AG10803 (cell line): ENCODE results near the gene SMYD3.

ENCODE experiments used
- DNase-seq: peaks from one replicate; pipeline ENCODE4 v3.0.0; 2010; ENCODE audit warnings: low read depth
- H3K4me3 ChIP-seq: 2 replicates; pipeline ENCODE4 v1.5.1; 2011; ENCODE audit warnings: mild to moderate bottlenecking, low read length, control low read depth
- TF ChIP-seq, protein P1 (sequence below): conservative IDR thresholded peaks from 2 replicates; pipeline ENCODE4 v1.5.1; 2011; ENCODE audit warnings: mild to moderate bottlenecking, low read length, control low read depth, inconsistent platforms

SMYD3 gene

DNA sequence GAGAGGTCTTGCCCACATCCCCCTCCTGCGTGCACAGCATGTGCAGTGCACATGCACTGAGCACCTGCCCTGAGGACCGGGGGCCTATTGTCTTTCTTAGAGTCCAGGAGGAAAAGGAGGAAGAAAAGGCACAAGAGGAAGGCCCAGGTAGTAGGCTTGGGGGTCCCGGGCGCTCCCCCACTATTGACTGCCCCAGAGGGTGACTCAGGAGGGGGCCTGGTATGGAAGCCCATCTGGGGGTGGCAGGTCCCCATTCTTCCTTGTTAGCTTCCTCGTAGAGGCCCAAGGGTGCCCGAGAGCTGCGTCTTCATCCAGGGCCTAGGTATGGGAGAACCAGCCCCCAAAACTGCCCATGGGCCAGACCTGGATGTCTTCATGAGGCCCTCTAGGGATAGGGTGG, 4.1 kb upstream of the SMYD3 start:
- TF ChIP-seq, protein P1, sequence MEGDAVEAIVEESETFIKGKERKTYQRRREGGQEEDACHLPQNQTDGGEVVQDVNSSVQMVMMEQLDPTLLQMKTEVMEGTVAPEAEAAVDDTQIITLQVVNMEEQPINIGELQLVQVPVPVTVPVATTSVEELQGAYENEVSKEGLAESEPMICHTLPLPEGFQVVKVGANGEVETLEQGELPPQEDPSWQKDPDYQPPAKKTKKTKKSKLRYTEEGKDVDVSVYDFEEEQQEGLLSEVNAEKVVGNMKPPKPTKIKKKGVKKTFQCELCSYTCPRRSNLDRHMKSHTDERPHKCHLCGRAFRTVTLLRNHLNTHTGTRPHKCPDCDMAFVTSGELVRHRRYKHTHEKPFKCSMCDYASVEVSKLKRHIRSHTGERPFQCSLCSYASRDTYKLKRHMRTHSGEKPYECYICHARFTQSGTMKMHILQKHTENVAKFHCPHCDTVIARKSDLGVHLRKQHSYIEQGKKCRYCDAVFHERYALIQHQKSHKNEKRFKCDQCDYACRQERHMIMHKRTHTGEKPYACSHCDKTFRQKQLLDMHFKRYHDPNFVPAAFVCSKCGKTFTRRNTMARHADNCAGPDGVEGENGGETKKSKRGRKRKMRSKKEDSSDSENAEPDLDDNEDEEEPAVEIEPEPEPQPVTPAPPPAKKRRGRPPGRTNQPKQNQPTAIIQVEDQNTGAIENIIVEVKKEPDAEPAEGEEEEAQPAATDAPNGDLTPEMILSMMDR = no peak
- DNase-seq = no peak
- no peak overlapping the region for H3K4me3 ChIP-seq

DNA sequence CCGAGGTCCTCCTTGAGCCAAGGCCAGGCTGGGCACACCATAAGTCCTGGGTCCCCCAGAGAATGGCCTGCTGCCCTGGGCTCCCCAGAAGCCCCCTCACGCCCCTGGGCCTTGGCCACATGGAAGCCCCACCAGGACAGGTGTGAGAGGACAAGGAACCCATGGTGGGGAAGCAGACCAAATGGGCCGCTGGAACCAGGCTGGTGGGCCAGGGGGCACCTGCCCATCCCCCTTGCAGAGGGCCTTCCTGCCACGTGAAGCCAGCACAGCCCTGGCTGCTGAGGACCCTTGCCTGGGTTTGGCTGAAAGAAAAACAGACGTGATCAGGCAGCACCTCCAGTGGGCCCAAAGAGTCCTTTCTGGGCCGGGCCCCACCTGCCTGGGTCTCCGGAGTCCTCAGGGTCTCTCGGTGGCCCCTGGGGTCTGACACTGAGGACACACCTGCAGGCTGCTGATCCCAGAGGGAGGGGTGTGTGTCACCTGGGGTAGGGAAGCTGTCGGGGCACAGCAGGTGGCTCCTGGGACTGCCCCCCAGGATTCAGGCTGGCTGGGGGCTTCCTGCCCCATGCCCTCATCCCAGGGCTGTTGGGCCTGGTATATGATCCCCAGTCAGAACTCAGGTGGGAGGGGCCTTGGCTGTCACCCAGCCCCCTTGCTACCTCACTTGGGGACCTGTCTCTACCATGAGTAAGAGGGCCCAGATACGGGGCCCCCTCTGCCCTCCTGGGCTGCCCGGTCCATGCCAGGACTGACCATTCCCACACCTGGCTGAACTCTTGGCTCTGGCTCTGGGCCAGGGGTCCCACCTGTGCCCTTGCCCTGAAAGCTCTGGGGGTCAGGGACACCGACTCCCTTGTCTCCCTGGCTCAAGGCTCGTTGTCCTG, 3.3 kb upstream of the SMYD3 start:
- no peak for DNase-seq
- TF ChIP-seq, protein P1 = no peak
- no peak overlapping the region for H3K4me3 ChIP-seq

DNA sequence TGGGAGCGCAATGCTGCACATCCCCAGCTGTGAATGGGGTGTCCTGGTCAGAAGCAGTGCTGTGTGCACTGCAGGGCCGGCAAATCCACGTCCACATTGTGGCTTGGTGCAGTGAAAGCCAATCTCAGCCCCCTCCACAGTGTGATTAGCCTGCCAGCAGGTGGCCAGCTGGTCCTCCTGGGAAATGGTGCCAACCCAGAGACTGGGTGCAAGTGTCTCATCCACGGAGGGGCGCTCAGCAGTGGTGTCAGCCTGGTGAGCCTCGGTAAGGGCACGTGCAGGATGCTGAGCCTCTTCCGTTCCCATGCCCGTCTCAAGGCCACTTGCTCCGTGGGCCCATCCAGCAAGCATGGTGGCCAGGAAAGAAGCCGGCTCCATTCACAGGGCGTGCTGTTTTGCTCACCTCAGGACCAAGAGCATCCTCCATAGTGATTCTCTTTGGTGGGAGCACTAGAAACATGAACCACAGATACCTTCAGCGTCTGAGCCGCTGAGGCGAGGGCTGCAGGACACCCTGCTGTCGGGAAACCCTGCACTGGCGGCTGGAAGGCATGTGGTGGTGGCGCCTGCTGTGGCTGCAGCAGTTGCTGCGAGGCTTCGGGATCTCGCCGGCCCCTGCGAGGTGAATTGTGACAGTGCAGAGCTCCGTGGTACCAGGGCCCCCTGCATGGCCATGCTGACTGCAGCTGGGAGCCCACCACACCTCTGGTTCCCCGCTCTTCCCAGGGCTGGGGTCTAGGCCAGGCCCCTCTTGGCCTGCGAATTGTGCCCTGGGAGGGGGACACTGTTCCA, 2.0 kb upstream of the SMYD3 start:
- no peak overlapping the region for H3K4me3 ChIP-seq
- TF ChIP-seq, protein P1 = no peak
- DNase-seq = no peak

DNA sequence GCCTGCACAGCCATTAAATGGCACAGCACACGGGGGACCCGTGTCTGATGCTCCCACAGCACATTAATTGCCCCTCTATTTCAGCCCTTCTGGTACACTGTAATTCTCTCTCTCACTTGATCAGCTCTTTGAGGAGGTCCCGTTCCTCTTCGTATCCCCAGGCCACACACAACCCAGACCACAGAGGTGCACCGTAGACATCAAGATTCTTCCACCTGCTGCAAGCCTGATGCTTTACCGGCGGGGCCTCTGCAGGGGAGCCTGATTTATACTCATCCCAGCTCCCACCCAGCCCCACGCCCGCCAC, 759 bp downstream of the SMYD3 start:
- TF ChIP-seq, protein P1 = no peak
- no peak for DNase-seq
- H3K4me3 ChIP-seq = peak overlapping the region; percentile 97

DNA sequence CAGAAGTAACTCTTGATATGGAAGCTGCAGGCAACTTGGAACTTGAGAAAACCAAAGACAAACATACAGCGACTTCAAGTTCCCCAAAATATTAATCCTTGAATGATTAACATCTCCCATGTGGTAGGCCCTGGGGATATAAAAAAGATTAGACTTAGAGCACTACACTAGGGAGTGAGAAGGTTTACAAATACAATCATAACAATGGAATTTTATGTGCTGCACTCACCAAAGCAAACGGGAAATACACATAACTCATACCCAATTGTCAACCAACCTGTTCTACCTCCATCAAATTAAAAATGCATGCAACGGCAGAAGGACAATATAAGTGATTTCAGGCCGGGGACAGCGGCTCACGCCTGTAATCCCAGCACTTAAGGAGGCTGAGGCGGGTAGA, 3.7 kb downstream of the SMYD3 start:
- TF ChIP-seq, protein P1 = no peak
- DNase-seq = peak; percentile 46
- H3K4me3 ChIP-seq = no peak overlapping the region

DNA sequence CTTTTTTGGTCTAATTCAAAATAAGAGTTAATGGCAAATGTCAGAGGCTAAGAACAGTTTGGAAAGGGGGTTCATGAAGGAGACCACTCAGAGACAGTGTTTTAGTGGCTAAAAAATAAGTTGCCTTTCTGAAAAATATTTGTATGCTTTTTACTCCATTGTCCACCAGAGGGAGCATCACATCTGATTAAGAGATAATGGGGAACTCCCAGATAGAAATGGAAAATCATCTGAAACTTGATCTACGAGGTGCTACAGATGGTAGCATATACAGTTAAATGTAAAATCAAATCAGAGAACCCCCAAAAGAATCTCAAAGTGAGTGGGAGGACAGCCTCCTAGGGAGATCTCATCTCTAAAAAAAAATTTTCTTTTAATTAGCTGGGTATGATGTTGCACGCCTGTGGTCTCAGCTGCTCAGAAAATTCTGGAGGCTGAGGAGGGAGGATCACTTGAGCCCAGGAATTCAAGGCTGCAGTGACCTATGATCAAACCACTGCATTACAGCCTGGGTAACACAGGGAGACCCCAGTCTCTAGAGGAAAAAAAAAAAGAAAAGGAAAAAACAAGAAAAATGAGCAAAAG, 9.7 kb downstream of the SMYD3 start:
- TF ChIP-seq, protein P1 = peak; percentile 81
- no peak overlapping the region for H3K4me3 ChIP-seq
- peak; percentile 73 for DNase-seq
